ENCODE measurements around the gene PEMT. TPM values are rescaled to one million over a fixed set of nuclear protein-coding genes. Genes with fewer than 3 reads are reported as not detected.

PEMT gene
- total RNA-seq, 1 experiment from 2014 or later = 53.1 TPM

- ChIA-PET POLR2A (no interaction called here), CTCF (interaction anchor here (0.6 to 2.2 kb wide), 3 partner anchors 25 to 1924 kb away, joined by 3 to 9 read pairs (median 3); partner anchors contain the start of gene RASD1)
- Mint-ChIP-seq H3K36me3 (no peaks in the 10 kb centered on the region), H3K4me3 (no peak overlapping the region), H3K27me3 (ENCODE audit: low read depth) (no peaks in the 10 kb centered on the region), H3K9me3 (no peaks in the 10 kb centered on the region), H3K27ac (no peak overlapping the region), H3K4me1 (peaks cover 4% of the 10 kb centered on the region; the same call in 1 of the 2 replicates)
- TF ChIP-seq, protein P1, sequence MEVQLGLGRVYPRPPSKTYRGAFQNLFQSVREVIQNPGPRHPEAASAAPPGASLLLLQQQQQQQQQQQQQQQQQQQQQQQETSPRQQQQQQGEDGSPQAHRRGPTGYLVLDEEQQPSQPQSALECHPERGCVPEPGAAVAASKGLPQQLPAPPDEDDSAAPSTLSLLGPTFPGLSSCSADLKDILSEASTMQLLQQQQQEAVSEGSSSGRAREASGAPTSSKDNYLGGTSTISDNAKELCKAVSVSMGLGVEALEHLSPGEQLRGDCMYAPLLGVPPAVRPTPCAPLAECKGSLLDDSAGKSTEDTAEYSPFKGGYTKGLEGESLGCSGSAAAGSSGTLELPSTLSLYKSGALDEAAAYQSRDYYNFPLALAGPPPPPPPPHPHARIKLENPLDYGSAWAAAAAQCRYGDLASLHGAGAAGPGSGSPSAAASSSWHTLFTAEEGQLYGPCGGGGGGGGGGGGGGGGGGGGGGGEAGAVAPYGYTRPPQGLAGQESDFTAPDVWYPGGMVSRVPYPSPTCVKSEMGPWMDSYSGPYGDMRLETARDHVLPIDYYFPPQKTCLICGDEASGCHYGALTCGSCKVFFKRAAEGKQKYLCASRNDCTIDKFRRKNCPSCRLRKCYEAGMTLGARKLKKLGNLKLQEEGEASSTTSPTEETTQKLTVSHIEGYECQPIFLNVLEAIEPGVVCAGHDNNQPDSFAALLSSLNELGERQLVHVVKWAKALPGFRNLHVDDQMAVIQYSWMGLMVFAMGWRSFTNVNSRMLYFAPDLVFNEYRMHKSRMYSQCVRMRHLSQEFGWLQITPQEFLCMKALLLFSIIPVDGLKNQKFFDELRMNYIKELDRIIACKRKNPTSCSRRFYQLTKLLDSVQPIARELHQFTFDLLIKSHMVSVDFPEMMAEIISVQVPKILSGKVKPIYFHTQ (CRISPR knock-in tag; IDR thresholded peaks at IDR 0.05) = no peak
- TF ChIP-seq ZNF121 (CRISPR knock-in tag; IDR thresholded peaks at IDR 0.05) = no peak
- TF ChIP-seq CDX4 (CRISPR knock-in tag; IDR thresholded peaks at IDR 0.05; ENCODE audit: borderline replicate concordance) = no peak
- TF ChIP-seq, protein P2, sequence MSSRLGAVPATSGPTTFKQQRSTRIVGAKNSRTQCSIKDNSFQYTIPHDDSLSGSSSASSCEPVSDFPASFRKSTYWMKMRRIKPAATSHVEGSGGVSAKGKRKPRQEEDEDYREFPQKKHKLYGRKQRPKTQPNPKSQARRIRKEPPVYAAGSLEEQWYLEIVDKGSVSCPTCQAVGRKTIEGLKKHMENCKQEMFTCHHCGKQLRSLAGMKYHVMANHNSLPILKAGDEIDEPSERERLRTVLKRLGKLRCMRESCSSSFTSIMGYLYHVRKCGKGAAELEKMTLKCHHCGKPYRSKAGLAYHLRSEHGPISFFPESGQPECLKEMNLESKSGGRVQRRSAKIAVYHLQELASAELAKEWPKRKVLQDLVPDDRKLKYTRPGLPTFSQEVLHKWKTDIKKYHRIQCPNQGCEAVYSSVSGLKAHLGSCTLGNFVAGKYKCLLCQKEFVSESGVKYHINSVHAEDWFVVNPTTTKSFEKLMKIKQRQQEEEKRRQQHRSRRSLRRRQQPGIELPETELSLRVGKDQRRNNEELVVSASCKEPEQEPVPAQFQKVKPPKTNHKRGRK (CRISPR knock-in tag; IDR thresholded peaks at IDR 0.05; ENCODE audit: borderline replicate concordance) = no peak
- TF ChIP-seq, protein P3, sequence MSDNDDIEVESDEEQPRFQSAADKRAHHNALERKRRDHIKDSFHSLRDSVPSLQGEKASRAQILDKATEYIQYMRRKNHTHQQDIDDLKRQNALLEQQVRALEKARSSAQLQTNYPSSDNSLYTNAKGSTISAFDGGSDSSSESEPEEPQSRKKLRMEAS (CRISPR knock-in tag; IDR thresholded peaks at IDR 0.05) = no peak
- TF ChIP-seq MXD4 (CRISPR knock-in tag; IDR thresholded peaks at IDR 0.05; ENCODE audit: borderline replicate concordance) = no peak
- TF ChIP-seq NR1H2 (CRISPR knock-in tag; IDR thresholded peaks at IDR 0.05) = no peak
- no peak for TF ChIP-seq ZBTB43 (CRISPR knock-in tag; IDR thresholded peaks at IDR 0.05)
- no peak for TF ChIP-seq NFE2L1 (CRISPR knock-in tag; IDR thresholded peaks at IDR 0.05)
- TF ChIP-seq, protein P4, sequence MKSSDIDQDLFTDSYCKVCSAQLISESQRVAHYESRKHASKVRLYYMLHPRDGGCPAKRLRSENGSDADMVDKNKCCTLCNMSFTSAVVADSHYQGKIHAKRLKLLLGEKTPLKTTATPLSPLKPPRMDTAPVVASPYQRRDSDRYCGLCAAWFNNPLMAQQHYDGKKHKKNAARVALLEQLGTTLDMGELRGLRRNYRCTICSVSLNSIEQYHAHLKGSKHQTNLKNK (CRISPR knock-in tag; IDR thresholded peaks at IDR 0.05) = no peak
- no peak for TF ChIP-seq ZBTB21 (CRISPR knock-in tag; IDR thresholded peaks at IDR 0.05; ENCODE audit: borderline replicate concordance)
- no peak for TF ChIP-seq GABPB1 (CRISPR knock-in tag; IDR thresholded peaks at IDR 0.05)
- TF ChIP-seq, protein P5, sequence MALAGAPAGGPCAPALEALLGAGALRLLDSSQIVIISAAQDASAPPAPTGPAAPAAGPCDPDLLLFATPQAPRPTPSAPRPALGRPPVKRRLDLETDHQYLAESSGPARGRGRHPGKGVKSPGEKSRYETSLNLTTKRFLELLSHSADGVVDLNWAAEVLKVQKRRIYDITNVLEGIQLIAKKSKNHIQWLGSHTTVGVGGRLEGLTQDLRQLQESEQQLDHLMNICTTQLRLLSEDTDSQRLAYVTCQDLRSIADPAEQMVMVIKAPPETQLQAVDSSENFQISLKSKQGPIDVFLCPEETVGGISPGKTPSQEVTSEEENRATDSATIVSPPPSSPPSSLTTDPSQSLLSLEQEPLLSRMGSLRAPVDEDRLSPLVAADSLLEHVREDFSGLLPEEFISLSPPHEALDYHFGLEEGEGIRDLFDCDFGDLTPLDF (CRISPR knock-in tag; IDR thresholded peaks at IDR 0.05) = no peak
- no peak for DNase-seq (ENCODE audit: low spot score)
- no peak for ATAC-seq
Observed at GRCh38 chr17:17542906-17543635, 48.4 kb downstream of the PEMT start.

GRCh38 chr17:17541640-17542001 lies 49.9 kb downstream of the PEMT start:
- ATAC-seq (no peak), DNase-seq (ENCODE audit: low spot score) (no peak)
- Mint-ChIP-seq H3K36me3 (no peaks in the 10 kb centered on the region), H3K9me3 (no peaks in the 10 kb centered on the region), H3K4me1 (peaks cover 4% of the 10 kb centered on the region; the same call in 1 of the 2 replicates), H3K27me3 (ENCODE audit: low read depth) (no peaks in the 10 kb centered on the region), H3K27ac (no peak overlapping the region), H3K4me3 (no peak overlapping the region)
- ChIA-PET CTCF (interaction anchor here (1.1 to 1.7 kb wide), 2 partner anchors 23 to 45 kb away, joined by 3 to 5 read pairs; no protein-coding TSS in a partner anchor), POLR2A (no interaction called here)
- TF ChIP-seq, protein P6, sequence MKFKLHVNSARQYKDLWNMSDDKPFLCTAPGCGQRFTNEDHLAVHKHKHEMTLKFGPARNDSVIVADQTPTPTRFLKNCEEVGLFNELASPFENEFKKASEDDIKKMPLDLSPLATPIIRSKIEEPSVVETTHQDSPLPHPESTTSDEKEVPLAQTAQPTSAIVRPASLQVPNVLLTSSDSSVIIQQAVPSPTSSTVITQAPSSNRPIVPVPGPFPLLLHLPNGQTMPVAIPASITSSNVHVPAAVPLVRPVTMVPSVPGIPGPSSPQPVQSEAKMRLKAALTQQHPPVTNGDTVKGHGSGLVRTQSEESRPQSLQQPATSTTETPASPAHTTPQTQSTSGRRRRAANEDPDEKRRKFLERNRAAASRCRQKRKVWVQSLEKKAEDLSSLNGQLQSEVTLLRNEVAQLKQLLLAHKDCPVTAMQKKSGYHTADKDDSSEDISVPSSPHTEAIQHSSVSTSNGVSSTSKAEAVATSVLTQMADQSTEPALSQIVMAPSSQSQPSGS (CRISPR knock-in tag; IDR thresholded peaks at IDR 0.05; ENCODE audit: borderline replicate concordance, low read depth) = no peak
- TF ChIP-seq, protein P7, sequence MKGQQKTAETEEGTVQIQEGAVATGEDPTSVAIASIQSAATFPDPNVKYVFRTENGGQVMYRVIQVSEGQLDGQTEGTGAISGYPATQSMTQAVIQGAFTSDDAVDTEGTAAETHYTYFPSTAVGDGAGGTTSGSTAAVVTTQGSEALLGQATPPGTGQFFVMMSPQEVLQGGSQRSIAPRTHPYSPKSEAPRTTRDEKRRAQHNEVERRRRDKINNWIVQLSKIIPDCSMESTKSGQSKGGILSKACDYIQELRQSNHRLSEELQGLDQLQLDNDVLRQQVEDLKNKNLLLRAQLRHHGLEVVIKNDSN (CRISPR knock-in tag; IDR thresholded peaks at IDR 0.05) = no peak
- TF ChIP-seq SOX15 (CRISPR knock-in tag; IDR thresholded peaks at IDR 0.05) (no peak), ZNF416 (CRISPR knock-in tag; IDR thresholded peaks at IDR 0.05) (no peak), FOXJ3 (CRISPR knock-in tag; IDR thresholded peaks at IDR 0.05; ENCODE audit: borderline replicate concordance) (no peak), GRHL2 (CRISPR knock-in tag; IDR thresholded peaks at IDR 0.05; ENCODE audit: insufficient replicate concordance, severe bottlenecking) (no peak), ZNF671 (CRISPR knock-in tag; IDR thresholded peaks at IDR 0.05) (no peak), ELF4 (CRISPR knock-in tag; IDR thresholded peaks at IDR 0.05; ENCODE audit: low read depth) (no peak), JUN (CRISPR knock-in tag; IDR thresholded peaks at IDR 0.05) (no peak), ATF1 (CRISPR knock-in tag; IDR thresholded peaks at IDR 0.05) (no peak)
- TF ChIP-seq, protein P8, sequence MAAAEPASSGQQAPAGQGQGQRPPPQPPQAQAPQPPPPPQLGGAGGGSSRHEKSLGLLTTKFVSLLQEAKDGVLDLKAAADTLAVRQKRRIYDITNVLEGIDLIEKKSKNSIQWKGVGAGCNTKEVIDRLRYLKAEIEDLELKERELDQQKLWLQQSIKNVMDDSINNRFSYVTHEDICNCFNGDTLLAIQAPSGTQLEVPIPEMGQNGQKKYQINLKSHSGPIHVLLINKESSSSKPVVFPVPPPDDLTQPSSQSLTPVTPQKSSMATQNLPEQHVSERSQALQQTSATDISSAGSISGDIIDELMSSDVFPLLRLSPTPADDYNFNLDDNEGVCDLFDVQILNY (CRISPR knock-in tag; IDR thresholded peaks at IDR 0.05) = no peak

Data from WTC11 (cell line).